AG04450 (cell line): ENCODE measurements around the gene S1PR1. TPM values are rescaled to one million over a fixed set of nuclear protein-coding genes. Genes with fewer than 3 reads are reported as not detected.

Source experiments
- CTCF ChIA-PET: fragments of 300-600, 350-600 bp; formaldehyde crosslinking; extraction: SDS; loops from one replicate; lab custom pipeline; 2022; ENCODE audit warnings: antibody characterized with exemption, inconsistent platforms; lab: Charles Lee
- POLR2A ChIA-PET: fragments of 350-600 bp; formaldehyde crosslinking; extraction: SDS; loops from one replicate; lab custom pipeline; 2021; ENCODE audit warnings: antibody characterized with exemption, inconsistent platforms; lab: Yijun Ruan, JAX
- DNase-seq: peaks from one replicate; pipeline ENCODE4 v3.0.0-alpha.2; 2011; ENCODE audit warnings: low read depth, low spot score
- H3K27ac ChIP-seq: one replicate; pipeline ENCODE4 v1.5.1; 2012; ENCODE audit warnings: low read depth, low read length, control low read depth
- H3K27me3 ChIP-seq: one replicate; pipeline ENCODE4 v1.6.0; 2012; ENCODE audit warnings: low read length; ENCODE audit not compliant: control insufficient read depth, insufficient read depth
- H3K4me3 ChIP-seq: 2 replicates; pipeline ENCODE4 v1.5.1; 2011; ENCODE audit warnings: mild to moderate bottlenecking, low read depth, low read length, control low read depth
- H3K9me3 ChIP-seq: 2 replicates; pipeline ENCODE4 v1.5.1; 2012; ENCODE audit warnings: low read length; ENCODE audit not compliant: control insufficient read depth, insufficient read depth
- polyA plus RNA-seq: library from polyadenylated mRNA; depleted of rRNA; stranded (reverse); fragments of >200 nt; gene quantifications from 2 replicates; pipeline ENCODE4 v1.2.3, GENCODE V29; 2011
- TF ChIP-seq, protein P1 (sequence below): IDR thresholded peaks from 2 replicates; pipeline ENCODE4 v1.5.1; 2011; ENCODE audit warnings: low read depth, low read length, control low read depth, inconsistent platforms

Gene S1PR1
- polyA plus RNA-seq, 1 experiment, result 38.1 TPM

DNA sequence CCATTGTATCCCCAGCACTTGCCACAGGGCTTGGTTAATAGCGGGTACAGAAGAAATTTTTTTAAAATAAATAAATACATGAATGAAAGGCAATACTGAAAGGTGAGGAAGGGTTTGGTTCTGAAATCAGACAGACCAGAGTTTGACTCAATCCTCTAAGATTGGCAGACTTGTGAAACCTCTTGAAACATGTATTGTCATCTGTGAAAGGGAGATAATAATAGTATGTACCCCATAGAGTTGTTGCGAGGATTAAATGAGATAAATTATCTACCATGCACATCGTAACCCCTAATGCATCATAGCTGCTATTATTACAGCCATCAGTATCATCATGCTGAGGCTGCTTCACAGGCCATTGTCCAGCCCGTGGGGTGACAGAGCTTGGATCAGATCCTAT lies 41.4 kb downstream of the S1PR1 start:
- H3K27me3 ChIP-seq, result peaks cover 8% of the 10 kb centered on the region
- ChIA-PET CTCF (interaction anchor here (1.1 to 4.2 kb wide), 2 partner anchors 8 to 11 kb away, joined by 5 to 45 read pairs; no protein-coding TSS in a partner anchor), POLR2A (no interaction called here)
- no peak for DNase-seq
- H3K4me3 ChIP-seq, result no peak overlapping the region
- TF ChIP-seq, protein P1, sequence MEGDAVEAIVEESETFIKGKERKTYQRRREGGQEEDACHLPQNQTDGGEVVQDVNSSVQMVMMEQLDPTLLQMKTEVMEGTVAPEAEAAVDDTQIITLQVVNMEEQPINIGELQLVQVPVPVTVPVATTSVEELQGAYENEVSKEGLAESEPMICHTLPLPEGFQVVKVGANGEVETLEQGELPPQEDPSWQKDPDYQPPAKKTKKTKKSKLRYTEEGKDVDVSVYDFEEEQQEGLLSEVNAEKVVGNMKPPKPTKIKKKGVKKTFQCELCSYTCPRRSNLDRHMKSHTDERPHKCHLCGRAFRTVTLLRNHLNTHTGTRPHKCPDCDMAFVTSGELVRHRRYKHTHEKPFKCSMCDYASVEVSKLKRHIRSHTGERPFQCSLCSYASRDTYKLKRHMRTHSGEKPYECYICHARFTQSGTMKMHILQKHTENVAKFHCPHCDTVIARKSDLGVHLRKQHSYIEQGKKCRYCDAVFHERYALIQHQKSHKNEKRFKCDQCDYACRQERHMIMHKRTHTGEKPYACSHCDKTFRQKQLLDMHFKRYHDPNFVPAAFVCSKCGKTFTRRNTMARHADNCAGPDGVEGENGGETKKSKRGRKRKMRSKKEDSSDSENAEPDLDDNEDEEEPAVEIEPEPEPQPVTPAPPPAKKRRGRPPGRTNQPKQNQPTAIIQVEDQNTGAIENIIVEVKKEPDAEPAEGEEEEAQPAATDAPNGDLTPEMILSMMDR, result no peak
- H3K9me3 ChIP-seq, result no peaks in the 10 kb centered on the region
- no peak overlapping the region for H3K27ac ChIP-seq

GRCh38 chr1:101278845-101279244 lies 42.0 kb downstream of the S1PR1 start:
- Histone ChIP-seq H3K4me3 (no peak overlapping the region), H3K9me3 (no peaks in the 10 kb centered on the region), H3K27ac (no peak overlapping the region), H3K27me3 (peaks cover 8% of the 10 kb centered on the region)
- CTCF ChIA-PET, result interaction anchor here (0.9 to 4.2 kb wide), 4 partner anchors 8 to 357 kb away, joined by 3 to 45 read pairs (median 4); no protein-coding TSS in a partner anchor
- POLR2A ChIA-PET, result no interaction called here
- DNase-seq, result no peak
- TF ChIP-seq, protein P1, result no peak

- Histone ChIP-seq H3K4me3 (no peak overlapping the region), H3K27me3 (peaks cover 8% of the 10 kb centered on the region), H3K9me3 (no peaks in the 10 kb centered on the region), H3K27ac (no peak overlapping the region)
- no peak for DNase-seq
- ChIA-PET POLR2A (no interaction called here), CTCF (interaction anchor here (1.2 to 4.2 kb wide), 4 partner anchors 9 to 359 kb away, joined by 3 to 45 read pairs (median 8); no protein-coding TSS in a partner anchor)
- TF ChIP-seq, protein P1, result no peak
Observed at GRCh38 chr1:101280049-101280592, 43.3 kb downstream of the S1PR1 start.

GRCh38 chr1:101280942-101281654 lies 44.3 kb downstream of the S1PR1 start:
- Histone ChIP-seq H3K27me3 (peaks cover 8% of the 10 kb centered on the region), H3K4me3 (no peak overlapping the region), H3K27ac (no peak overlapping the region), H3K9me3 (no peaks in the 10 kb centered on the region)
- TF ChIP-seq, protein P1, result no peak
- DNase-seq, result no peak
- CTCF ChIA-PET, result interaction anchor here (0.6 to 4.2 kb wide), 5 partner anchors 8 to 360 kb away, joined by 3 to 45 read pairs (median 6); no protein-coding TSS in a partner anchor
- POLR2A ChIA-PET, result no interaction called here

DNA sequence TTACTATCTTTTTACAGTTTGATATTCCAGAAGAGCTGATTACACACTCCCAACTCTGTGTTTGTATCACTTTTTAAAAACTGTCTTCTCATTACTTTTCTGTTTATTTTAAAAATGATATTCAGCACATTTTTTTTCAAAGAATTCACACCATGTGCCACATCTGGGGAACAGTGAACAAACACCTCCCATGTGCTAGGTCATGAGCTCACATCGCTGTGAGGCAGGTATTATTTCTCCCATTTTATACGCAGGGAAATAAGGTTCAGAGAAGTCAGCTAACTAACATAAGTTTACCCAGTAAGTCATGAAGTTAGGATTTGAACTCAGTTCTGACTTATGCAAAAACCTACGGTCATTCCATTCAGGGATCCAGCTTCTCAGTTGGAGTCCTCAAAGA lies 44.9 kb downstream of the S1PR1 start:
- peaks cover 8% of the 10 kb centered on the region for H3K27me3 ChIP-seq
- no peak for DNase-seq
- H3K9me3 ChIP-seq, result no peaks in the 10 kb centered on the region
- CTCF ChIA-PET, result interaction anchor here (0.6 to 2.0 kb wide), 4 partner anchors 12 to 43 kb away, joined by 3 to 9 read pairs (median 6); no protein-coding TSS in a partner anchor
- POLR2A ChIA-PET, result no interaction called here
- no peak overlapping the region for H3K4me3 ChIP-seq
- TF ChIP-seq, protein P1, result no peak
- no peak overlapping the region for H3K27ac ChIP-seq
